Nephron progenitor cell (in vitro differentiated cells): Measurements from ENCODE around the gene PRKAG1.

Experiments
- DNase-seq: peaks from one replicate; pipeline ENCODE4 v3.0.0; 2021
- H3K27ac Mint-ChIP-seq: 2 replicates; pipeline ENCODE4 v1.8.0; 2021; ENCODE audit warnings: mild to moderate bottlenecking, moderate library complexity, mixed read lengths
- H3K27me3 Mint-ChIP-seq: 2 replicates; pipeline ENCODE4 v1.8.0; 2021; ENCODE audit warnings: mild to moderate bottlenecking, low read depth, mixed read lengths; ENCODE audit not compliant: poor library complexity
- H3K36me3 Mint-ChIP-seq: 2 replicates; pipeline ENCODE4 v1.8.0; 2021; ENCODE audit warnings: low read depth, mixed read lengths
- H3K4me1 Mint-ChIP-seq: 2 replicates; pipeline ENCODE4 v1.8.0; 2021; ENCODE audit warnings: mixed read lengths
- H3K4me3 Mint-ChIP-seq: 2 replicates; pipeline ENCODE4 v1.8.0; 2021; ENCODE audit warnings: mild to moderate bottlenecking, moderate library complexity, mixed read lengths
- H3K9me3 Mint-ChIP-seq: 2 replicates; pipeline ENCODE4 v1.8.0; 2021; ENCODE audit warnings: mild to moderate bottlenecking, moderate library complexity, mixed read lengths
- CTCF ChIP-seq: fragments of 200-600 bp; sonication (generic); IDR thresholded peaks from 2 replicates; pipeline ENCODE4 v1.5.0; 2021; ENCODE audit warnings: antibody characterized with exemption

Gene PRKAG1

GRCh38 chr12:49051373-49051764 lies 32.8 kb upstream of the PRKAG1 start:
- H3K27me3 Mint-ChIP-seq, result peaks cover 3% of the 10 kb centered on the region
- no peak for DNase-seq
- no peak for TF ChIP-seq CTCF
- peaks cover 74% of the 10 kb centered on the region for H3K36me3 Mint-ChIP-seq
- H3K4me1 Mint-ChIP-seq, result peaks cover 10% of the 10 kb centered on the region
- no peak overlapping the region for H3K27ac Mint-ChIP-seq
- no peak overlapping the region for H3K4me3 Mint-ChIP-seq
- no peaks in the 10 kb centered on the region for H3K9me3 Mint-ChIP-seq

GRCh38 chr12:49050507-49051372 lies 32.2 kb upstream of the PRKAG1 start:
- no peak overlapping the region for H3K4me3 Mint-ChIP-seq
- peaks cover 77% of the 10 kb centered on the region for H3K36me3 Mint-ChIP-seq
- H3K4me1 Mint-ChIP-seq, result peaks cover 4% of the 10 kb centered on the region
- no peak overlapping the region for H3K27ac Mint-ChIP-seq
- no peaks in the 10 kb centered on the region for H3K9me3 Mint-ChIP-seq
- peaks cover 5% of the 10 kb centered on the region for H3K27me3 Mint-ChIP-seq
- no peak for TF ChIP-seq CTCF
- DNase-seq, result no peak

GRCh38 chr12:49049566-49050224 lies 31.1 kb upstream of the PRKAG1 start:
- H3K9me3 Mint-ChIP-seq, result no peaks in the 10 kb centered on the region
- no peak for TF ChIP-seq CTCF
- H3K4me3 Mint-ChIP-seq, result no peak overlapping the region
- no peaks in the 10 kb centered on the region for H3K4me1 Mint-ChIP-seq
- peaks cover 5% of the 10 kb centered on the region for H3K27me3 Mint-ChIP-seq
- H3K27ac Mint-ChIP-seq, result no peak overlapping the region
- DNase-seq, result no peak
- peaks cover 74% of the 10 kb centered on the region for H3K36me3 Mint-ChIP-seq

GRCh38 chr12:49048953-49049352 lies 30.4 kb upstream of the PRKAG1 start:
- H3K36me3 Mint-ChIP-seq, result peaks cover 78% of the 10 kb centered on the region
- H3K27ac Mint-ChIP-seq, result no peak overlapping the region
- H3K9me3 Mint-ChIP-seq, result no peaks in the 10 kb centered on the region
- no peak overlapping the region for H3K4me3 Mint-ChIP-seq
- DNase-seq, result no peak
- TF ChIP-seq CTCF, result no peak
- peaks cover 5% of the 10 kb centered on the region for H3K27me3 Mint-ChIP-seq
- no peaks in the 10 kb centered on the region for H3K4me1 Mint-ChIP-seq

- Mint-ChIP-seq H3K9me3 (no peaks in the 10 kb centered on the region), H3K27ac (no peak overlapping the region), H3K4me1 (no peaks in the 10 kb centered on the region), H3K27me3 (peaks cover 5% of the 10 kb centered on the region), H3K36me3 (peaks cover 72% of the 10 kb centered on the region), H3K4me3 (no peak overlapping the region)
- no peak for DNase-seq
- TF ChIP-seq CTCF, result no peak
These were observed 27.7 kb upstream of the PRKAG1 start for GRCh38 chr12:49046129-49046895.
